Kidney glomerular epithelial cell (primary cell): Measurements from ENCODE around the gene PPARG.
"Not testable (repeated sequence)": the region's sequence is repeated elsewhere in the genome, so short reads cannot be mapped to it uniquely, and the experiment has no call there.

Experiments
- DNase-seq: peaks from one replicate; lab custom pipeline; 2025; lab: John Stamatoyannopoulos, UW

The PPARG gene

DNA sequence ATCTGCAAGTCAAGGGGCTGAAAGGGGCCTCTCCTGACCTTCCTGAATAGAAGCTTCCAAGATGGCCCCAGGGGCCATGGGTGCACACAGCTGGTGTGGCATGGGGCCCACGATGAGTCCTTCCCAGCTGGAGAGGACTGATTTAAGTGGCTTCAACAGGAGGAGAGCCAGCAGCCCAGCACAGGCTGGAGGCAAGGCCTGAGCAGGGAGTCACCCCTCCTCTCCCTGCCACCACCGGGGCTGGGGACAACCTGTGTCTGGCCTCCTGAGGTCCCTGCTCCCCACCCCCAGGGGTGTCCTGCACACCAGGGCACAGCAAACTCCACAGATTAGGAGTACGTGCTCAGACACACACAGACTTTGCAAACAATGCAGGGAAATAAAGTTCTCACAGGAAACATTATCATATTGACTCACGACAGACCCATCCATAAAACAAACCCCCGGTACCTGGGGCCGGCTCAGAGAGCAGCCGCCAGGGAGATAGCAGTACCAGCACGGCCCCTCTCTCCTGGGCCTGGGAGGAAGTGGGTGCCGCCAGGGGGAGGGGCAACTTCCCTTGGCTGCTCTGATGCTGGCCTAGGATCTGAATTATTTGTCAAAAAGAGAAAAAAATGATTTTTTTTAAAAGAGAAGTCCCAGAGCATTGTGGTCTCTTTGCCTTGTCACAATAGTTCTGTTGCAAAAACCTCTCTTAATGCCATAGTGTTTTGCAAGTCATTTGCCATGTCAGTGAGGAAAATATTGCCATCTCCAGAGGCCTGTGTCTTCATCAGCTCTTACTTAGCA lies 173.5 kb downstream of the PPARG start:
- DNase-seq = no peak

DNA sequence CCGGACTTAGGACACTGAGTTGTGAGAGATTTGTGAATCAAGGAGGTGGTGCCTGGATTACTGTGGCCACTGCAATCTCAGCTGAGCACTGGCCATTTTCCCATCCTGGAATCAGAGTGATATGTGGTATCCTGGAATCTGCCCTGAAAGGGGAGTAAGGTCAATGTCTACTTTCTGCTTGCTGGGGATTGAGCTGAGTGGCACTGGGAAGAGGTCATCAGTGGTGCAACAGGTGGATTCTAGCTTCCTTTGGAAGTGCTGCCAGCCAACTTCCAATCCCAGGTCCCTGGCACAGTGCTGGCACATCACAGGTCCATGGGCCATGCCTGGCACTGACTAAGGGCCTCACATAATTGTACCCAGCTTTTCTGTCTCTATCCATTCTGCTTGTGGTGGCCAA lies 174.8 kb downstream of the PPARG start:
- no peak for DNase-seq

DNA sequence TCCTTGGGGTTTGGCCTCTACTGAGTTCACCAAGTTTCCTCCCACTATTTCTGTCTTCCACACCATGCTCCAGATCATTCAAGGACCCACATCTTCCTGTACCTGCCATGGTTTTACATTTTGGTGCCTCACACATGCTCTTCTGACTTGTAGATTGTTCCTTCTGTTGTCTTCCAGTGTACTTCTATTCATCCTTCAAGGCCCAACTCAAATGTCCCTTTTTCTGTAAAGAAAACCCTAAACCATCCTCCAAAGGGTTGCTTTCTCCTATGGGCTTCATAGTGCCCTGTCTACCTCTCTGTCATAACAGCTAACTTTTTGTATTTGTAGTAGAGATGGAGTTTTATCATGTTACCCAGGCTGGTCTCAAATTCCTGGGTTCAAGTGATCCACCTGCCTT lies 175.3 kb downstream of the PPARG start:
- DNase-seq = no peak

DNA sequence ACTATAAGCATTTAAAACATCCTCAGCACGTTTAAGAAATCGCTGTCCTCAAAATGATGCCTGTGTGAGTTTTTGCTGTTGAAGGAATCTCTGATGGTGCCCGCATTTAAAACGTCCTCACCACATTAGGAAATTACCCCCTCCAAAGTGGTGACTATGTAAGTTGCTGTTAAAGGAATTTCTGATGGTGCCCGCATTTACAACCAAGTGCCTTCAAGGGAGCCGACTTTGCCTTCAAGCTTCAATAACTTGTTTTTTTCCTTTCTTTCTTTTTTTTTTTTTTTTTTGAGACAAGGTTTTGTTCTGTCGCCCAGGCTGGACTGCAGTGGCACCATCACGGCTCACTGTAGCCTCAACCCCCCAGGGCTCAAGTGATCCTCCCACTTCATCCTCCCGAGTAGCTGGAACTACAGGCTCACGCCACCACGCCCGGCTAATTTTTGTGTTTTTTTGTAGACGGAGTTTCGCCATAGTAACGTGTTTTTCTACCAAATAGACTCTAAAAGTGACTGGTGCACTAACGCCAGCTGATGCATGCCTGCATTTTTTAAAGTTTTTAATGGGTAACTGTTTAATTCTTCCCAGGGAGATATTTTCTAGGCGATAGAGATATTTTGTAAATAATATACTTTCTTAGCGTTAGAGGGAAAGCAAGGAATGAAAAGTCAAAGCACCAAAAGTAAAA lies 176.4 kb downstream of the PPARG start:
- no peak for DNase-seq

DNA sequence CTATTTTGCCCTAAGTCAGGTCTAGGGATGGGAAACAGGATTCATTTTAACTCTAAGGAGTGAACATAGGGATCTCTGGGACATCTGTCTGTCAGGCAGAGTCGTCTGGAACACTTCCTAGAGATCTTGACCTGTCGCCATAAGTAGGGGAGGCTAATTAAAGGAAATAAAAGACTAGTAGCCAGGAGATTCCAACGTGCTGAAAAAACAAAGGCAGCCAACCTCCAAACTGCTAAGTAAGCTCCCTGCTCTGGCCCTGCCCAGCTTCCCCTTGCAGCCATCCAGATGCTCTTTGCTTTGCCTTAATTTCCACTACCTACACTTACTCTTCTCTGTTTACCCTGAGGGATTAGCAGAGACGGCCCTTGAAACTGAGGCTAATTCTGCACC lies 177.0 kb downstream of the PPARG start:
- no peak for DNase-seq

DNA sequence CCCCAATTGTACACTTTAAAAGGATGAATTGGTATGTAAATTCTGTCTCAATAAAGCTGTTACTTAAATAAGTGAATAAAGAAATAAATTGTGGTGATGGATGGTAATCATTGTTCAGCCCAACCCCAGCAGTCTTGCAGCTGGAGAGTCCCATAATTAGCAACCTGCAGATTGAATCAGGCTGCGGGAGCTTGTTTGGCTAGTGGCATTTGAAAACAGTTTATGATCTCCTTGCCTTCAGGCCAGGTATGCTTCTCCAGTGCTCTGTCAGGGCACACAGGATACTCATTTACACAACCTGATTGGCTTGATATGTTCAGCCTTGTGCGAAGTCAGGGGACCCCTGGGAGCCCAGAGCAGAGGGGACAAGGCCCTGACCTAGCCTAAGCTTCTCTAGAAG lies 178.9 kb downstream of the PPARG start:
- no peak for DNase-seq

DNA sequence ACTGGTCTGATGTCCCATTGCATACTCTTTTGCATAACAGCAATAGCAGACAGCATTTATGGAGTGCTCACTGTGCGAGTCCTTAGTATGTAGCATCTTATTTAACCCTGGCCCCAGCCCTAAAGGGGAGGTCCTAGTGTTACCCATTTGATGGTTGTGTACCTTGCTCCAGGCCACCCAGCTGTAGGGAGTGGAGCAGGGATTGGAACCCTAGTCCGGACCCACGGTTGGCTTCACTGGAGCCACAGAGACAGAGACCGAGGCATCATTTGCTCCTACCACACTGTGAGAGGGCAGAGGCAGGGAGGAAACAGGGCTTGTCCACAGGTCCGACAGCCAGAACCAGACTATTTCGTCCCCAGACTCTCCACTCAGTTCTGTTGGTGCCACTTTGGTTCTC lies 179.4 kb downstream of the PPARG start:
- DNase-seq = no peak

DNA sequence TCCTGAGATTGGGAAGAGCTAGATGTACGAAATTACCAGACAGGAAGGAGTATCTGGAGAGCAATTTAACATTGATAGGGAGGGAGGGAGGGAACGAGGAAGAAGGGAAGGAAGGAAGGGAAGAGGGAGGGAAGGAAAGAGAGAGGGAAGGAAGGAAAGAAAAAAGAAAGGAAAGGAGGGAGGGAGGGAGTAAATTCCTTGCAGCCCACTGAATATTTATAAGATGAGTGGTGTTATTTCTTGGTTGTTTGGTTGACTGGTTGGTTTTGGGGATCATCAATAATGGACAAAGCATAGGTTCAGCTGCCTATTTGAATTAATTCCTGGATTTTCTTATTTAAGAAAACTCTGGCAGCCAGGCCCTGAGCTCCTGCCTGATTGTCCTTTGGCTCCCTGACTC lies 179.9 kb downstream of the PPARG start:
- no peak for DNase-seq

DNA sequence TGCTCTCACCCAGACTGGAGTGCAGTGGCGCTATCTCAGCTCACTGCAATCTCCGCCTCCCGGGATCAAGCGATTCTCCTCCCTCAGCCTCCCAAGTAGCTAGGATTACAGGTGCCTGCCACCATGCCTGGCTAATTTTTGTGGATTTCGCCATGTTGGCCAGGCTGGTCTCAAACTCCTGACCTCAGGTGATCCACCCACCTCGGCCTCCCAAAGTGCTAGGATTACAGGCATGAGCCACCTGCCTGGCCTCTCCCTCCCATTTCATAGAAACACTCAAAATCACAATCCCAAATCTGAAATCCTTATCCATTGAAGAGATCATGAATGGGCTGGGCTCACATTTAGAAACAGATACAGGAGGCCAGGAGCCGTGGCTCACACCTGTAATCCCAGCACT lies 180.4 kb downstream of the PPARG start:
- DNase-seq = not testable (repeated sequence)

DNA sequence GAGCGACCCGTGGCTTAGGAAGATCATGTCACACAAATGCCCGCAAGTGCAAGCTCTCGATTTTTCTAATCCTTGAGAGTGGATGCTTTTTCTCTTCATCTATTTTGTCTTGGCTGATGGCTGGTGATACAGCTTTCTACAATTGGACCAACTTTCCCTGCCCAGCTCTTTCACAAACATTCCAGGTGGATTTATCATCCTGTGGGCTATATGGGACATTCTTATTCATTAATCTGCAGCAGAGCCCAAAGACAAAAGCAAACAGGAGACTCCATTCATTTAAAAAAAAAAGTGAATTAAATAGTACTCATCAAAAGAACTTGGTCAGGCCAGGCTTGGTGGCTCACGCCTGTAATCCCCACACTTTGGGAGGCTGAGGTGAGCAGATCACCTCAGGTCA lies 181.2 kb downstream of the PPARG start:
- peak; percentile 75 for DNase-seq

DNA sequence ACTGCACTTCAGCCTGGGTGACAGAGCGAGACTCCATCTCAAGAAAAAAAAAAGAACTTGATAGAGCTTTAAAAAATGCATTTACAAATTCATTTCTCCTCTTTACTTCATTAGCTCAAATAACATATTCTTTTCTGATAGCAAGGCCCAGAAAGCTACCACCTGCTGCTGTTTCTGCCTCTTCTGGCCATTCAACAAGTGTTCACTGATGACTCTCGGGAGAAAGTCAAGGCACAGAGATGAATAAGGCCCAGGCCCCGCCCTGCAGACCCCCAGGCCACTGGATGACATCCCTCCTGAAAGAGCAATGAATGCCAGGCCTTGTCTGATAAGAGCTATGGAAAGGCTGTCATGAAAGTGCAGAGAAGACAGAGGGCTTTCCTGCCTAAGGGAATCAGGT lies 181.8 kb downstream of the PPARG start:
- DNase-seq = no peak

DNA sequence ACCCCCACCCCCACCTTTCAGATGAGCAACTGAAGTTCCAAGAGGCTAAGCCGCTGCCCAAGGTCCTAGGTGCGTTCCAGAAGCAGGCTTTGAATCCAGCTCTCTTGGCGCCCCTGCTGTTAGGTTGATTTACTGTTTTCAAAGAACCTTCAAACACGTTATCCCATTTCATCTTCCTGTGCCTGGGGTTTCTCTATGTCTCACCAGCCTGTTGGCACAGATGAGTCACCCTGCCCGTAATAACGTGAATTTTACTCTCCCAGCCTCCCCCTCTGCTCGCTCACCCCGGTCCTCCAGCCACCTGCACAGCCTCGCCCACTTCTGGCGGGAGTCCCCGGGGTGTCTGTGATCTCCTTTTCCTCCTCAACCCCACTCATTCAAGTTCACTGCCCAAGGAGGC lies 182.4 kb downstream of the PPARG start:
- DNase-seq = peak; percentile 10

DNA sequence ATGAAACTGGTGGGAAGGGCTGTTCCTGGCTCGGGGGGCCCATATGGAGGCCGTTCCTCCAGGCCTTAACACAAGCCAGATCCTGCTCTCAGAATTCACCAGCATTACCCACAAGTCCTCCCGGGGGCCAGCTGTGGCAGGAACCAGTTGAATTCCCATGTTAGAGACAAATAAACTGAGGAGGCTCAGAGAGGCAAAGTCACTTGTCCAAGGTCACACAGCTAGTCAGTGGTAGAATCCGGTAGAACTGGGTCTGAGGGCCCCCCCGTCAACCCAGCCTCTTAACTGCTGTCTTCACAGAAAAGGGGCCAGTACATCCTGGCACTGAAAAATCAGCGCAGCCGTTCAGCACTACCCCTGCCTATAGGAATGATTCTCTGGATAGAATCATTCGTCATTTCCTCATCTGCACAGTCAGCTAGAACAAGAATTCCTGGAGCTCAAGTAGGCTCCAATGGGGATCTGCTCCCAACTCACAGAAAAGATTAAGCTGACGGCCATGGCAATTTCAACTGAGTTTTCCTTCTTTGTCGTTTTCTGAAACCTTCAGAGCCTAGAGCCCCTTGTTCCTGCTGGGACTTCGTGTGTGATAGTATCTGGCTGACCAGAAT lies 183.2 kb downstream of the PPARG start:
- no peak for DNase-seq

DNA sequence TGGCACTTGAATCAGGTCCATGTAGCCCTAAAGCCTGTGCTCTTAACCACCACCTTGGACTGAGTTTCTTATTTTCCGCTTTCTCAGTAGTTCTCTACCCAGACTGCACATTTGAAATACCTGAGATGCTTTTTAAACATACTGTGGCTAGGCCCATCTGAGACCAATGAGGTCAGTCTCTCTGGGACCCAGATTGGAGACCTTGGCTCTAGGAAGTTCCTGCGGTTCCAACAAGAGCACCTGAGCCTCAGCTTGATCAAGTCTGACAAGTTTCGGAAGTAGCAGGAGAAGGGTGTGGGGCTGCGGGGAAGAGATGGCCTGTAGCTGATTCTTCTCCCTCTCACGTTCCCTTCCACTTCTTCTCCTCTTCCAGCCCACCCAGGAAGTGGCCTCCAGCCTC lies 183.9 kb downstream of the PPARG start:
- no peak for DNase-seq

DNA sequence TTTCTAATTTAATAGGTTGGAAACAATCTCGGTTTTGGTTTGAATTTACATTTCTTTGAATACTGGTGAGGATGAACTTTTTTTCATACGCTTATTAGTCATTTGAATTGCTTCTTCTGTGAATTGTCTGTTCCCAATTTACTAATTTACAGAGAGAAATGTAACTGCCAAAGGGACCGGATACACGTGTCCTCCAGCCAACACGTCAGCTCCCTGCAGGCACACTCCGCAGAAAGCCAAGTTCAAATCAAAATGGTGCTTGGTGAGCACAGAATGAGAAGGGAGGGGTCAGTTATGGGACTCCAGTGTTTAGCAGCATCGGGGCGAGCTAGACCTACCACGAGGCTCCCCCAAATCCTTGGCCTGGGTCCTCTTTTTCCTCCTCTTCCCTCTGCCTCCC lies 184.6 kb downstream of the PPARG start:
- no peak for DNase-seq

DNA sequence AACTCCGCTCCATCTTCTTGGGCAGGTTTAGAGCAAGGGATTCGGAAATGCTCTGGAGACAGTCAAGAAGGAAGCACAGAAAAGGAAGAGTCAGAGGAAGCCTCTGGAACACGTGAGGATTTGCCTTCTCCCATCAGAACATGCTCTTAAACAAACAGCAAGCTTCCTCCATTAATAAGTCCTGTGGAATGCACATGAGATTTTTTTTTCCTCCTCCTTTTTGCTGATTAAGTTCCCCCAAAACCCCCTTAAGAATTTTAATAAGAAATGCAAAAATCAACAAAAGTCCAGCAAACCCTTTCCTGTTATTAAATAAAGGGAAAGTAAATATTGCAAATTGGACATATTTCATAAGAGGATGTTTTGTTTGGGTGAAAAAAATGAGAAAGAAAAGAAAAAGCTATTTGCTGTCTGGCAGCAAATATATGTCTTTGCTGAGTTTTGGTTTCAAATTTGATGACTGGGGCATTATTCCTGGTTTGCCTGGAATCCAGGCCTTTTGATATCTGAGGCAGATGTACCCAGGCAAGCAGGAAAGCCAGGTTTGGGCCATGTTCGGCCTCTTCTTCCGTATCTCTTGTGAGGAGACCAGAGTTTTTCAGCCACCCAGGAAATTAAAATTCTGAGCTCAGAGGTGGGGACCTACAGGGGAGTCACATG lies 187.5 kb downstream of the PPARG start:
- DNase-seq = peak; percentile 38

DNA sequence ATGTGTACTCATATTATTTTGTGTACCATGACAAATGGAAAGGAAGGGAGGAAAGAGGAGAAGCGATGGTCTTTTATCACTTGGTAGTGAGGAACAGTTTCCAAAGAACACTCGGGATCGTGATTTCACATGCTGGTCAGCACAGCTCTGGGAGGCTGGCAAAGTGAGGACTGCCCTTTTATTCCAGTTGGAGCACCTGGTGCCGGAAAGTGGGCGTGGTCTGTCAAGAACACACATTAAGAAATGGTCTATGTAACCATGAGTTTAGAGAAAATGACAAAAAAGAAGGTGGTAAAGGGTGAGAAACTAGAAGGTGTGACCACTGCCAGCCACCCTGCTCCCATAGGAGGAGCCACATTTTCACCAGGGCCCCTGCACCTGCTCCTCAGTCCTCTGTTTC lies 188.4 kb downstream of the PPARG start:
- no peak for DNase-seq

DNA sequence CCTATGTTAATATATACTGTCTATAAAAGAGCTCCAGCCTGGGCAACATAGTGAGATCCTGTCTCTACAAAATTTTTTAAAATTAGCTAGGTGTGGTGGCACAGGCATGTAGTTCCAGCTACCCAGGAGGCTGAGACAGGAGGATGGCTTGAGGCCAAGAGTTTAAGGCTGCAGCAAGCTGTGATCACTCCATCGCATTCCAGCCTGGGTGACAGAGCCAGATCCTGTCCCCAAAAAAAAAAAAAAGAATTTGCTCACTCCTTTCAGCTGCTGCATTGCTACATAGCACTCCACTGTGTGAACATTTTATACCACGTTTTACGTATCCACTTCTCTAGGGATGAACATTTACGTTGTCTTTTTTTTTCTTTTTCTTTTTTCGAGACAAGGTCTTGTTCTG lies 189.5 kb downstream of the PPARG start:
- DNase-seq = no peak

DNA sequence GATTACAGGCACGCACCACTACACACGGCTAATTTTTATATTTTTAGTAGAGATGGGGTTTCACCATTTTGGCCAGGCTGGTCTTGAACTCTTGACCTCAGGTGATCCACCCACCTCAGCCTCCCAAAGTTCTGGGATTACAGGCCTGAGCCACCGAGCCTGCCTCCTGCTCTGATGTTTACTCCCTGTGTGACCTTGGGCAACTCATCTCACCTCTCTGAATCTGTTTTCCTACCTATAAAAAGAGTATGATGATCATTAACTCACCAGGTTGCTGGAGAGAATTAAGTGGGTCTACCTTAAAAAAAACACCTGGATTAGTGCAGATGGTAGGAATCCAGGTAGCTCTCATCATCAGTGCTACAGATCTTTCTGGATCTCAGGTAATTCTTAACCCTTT lies 190.3 kb downstream of the PPARG start:
- not testable (repeated sequence) for DNase-seq

DNA sequence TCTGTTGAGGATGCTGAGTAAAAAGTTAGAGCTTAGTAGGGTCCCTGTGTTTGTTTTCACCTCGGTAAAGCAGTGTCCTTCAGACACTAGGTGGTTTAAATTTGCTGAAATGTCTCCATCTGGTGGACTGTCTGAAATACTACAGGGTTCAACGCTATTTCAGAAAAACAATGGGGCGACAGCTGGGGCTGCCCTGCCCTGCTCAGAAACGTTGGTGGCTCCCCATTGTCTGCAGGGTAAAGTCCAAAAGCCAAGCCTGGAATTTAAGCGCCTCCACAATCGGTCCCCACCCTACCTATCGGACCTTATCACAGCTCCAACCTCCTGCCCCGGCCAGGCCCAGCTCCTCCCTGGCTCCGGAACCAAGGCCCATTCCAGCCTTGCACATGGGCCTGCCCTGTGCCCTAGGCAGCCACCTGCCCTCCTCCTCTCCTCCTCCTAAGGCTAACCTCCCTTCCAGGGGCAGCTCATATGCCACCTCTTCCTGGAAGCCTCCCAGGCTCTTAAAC lies 191.1 kb downstream of the PPARG start:
- peak; percentile 49 for DNase-seq

DNA sequence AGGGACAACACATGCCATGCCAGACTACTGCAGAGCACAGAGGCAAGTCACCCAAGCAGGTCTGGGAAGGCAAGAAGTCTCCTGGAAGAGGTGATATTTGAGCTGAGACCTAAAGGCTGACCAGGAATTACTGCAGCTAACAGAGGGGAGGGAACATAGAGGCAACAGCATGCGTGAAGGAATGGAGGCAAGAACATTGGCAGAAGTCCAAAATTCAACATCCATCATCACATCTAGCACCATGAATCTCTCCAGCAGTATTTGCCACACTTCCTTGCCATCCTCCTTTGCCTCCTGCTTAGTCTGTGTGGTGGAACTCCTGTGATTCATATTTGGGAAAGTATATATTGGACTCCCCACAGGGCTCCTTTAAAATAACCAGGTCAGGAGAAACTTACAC lies 194.5 kb downstream of the PPARG start:
- DNase-seq = peak; percentile 20

DNA sequence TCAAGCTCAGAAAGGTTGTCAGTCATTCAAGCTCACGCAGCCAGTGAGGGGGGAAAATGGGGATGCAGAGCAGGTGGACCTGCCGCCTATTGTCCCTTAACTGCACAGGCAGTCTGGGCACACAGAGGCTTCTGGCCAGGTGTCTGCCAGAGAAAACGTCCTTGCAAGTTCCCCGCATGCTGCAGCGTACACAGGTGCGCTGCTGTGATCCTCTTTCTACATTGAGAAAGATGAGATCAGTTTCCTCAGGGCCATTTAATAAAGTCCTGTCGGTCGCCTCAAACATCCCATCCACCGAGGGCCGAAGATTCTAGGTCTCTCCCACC lies 195.0 kb downstream of the PPARG start:
- DNase-seq = no peak
